DOHH2 (cell line): ENCODE data around the gene KMT2B.
"Not testable (repeated sequence)": the region's sequence is repeated elsewhere in the genome, so short reads cannot be mapped to it uniquely, and the experiment has no call there.

Experiments
- H3F3A ChIP-seq: fragments of 200-600 bp; sonication (generic), shearing (Covaris generic); 2 replicates; pipeline ENCODE4 v1.6.0; 2016; ENCODE audit warnings: antibody characterized with exemption, mild to moderate bottlenecking; ENCODE audit not compliant: control insufficient read depth, insufficient read depth
- H3K27ac ChIP-seq: fragments of 200-600 bp; sonication (generic); 2 replicates; pipeline ENCODE4 v1.5.1; 2014; ENCODE audit warnings: low read depth, mild to moderate bottlenecking, low read length, moderate library complexity
- H3K27me3 ChIP-seq: fragments of 200-600 bp; sonication (generic); 2 replicates; pipeline ENCODE4 v1.6.1; 2014; ENCODE audit warnings: mild to moderate bottlenecking, low read length, mixed read lengths; ENCODE audit not compliant: control insufficient read depth
- H3K36me3 ChIP-seq: fragments of 200-600 bp; sonication (generic); 2 replicates; pipeline ENCODE4 v1.6.1; 2014; ENCODE audit warnings: mild to moderate bottlenecking, low read length, moderate library complexity, mixed read lengths; ENCODE audit not compliant: control insufficient read depth
- H3K4me1 ChIP-seq: fragments of 200-600 bp; sonication (generic); 2 replicates; pipeline ENCODE4 v1.6.1; 2014; ENCODE audit warnings: mild to moderate bottlenecking, low read length, mixed read lengths; ENCODE audit not compliant: control insufficient read depth
- H3K4me2 ChIP-seq: fragments of 200-600 bp; sonication (generic); 2 replicates; pipeline ENCODE4 v1.6.0; 2014; ENCODE audit warnings: mild to moderate bottlenecking, low read length, moderate library complexity
- H3K4me3 ChIP-seq: fragments of 200-600 bp; sonication (generic); 2 replicates; pipeline ENCODE4 v1.5.1; 2014; ENCODE audit warnings: mild to moderate bottlenecking, low read length, mixed read lengths
- H3K79me2 ChIP-seq: fragments of 200-600 bp; sonication (generic); 2 replicates; pipeline ENCODE4 v1.6.1; 2014; ENCODE audit warnings: mild to moderate bottlenecking, low read length, mixed read lengths; ENCODE audit not compliant: control insufficient read depth
- H3K9me2 ChIP-seq: fragments of 200-600 bp; sonication (generic); replicated peaks from 2 replicates; pipeline ENCODE4 v1.6.1; 2014; ENCODE audit warnings: mild to moderate bottlenecking, low read length, mixed read lengths; ENCODE audit not compliant: control insufficient read depth
- H3K9me3 ChIP-seq: fragments of 200-600 bp; sonication (generic); 2 replicates; pipeline ENCODE4 v1.6.1; 2014; ENCODE audit warnings: antibody characterized with exemption, low read length, mixed read lengths; ENCODE audit not compliant: control insufficient read depth, insufficient read depth
- H4K20me1 ChIP-seq: fragments of 200-600 bp; sonication (generic); 2 replicates; pipeline ENCODE4 v1.6.0; 2014; ENCODE audit warnings: low read depth, mild to moderate bottlenecking, antibody characterized with exemption, low read length, moderate library complexity; ENCODE audit not compliant: control insufficient read depth, insufficient read depth
- CTCF ChIP-seq: fragments of 200-600 bp; sonication (generic); IDR thresholded peaks from one replicate; pipeline ENCODE4 v1.5.1; 2014; ENCODE audit warnings: antibody characterized with exemption, mild to moderate bottlenecking, low read depth, low read length; ENCODE audit not compliant: poor library complexity, severe bottlenecking
- EZH2phosphoT487 ChIP-seq: fragments of 200-600 bp; sonication (generic); IDR thresholded peaks from 2 replicates; pipeline ENCODE4 v1.6.1; 2017; ENCODE audit warnings: borderline replicate concordance, mild to moderate bottlenecking, antibody characterized with exemption, low read length, moderate library complexity, mixed read lengths

Gene KMT2B

GRCh38 chr19:35675589-35676140 lies 42.1 kb upstream of the KMT2B start:
- TF ChIP-seq EZH2phosphoT487: no peak
- no peak for TF ChIP-seq CTCF
- H3K9me2 ChIP-seq: no peaks in the 10 kb centered on the region
- no peaks in the 10 kb centered on the region for H3F3A ChIP-seq
- no peaks in the 10 kb centered on the region for H3K4me1 ChIP-seq
- H3K27ac ChIP-seq: no peak overlapping the region
- no peaks in the 10 kb centered on the region for H3K79me2 ChIP-seq
- peaks cover 18% of the 10 kb centered on the region for H3K27me3 ChIP-seq
- H3K4me2 ChIP-seq: no peak overlapping the region
- H3K36me3 ChIP-seq: no peaks in the 10 kb centered on the region
- H3K9me3 ChIP-seq: no peaks in the 10 kb centered on the region
- H4K20me1 ChIP-seq: no peaks in the 10 kb centered on the region
- H3K4me3 ChIP-seq: no peak overlapping the region

GRCh38 chr19:35689836-35690235 lies 28.0 kb upstream of the KMT2B start:
- no peaks in the 10 kb centered on the region for H3F3A ChIP-seq
- no peak for TF ChIP-seq EZH2phosphoT487
- no peak for TF ChIP-seq CTCF
- H3K36me3 ChIP-seq: no peaks in the 10 kb centered on the region
- no peak overlapping the region for H3K4me3 ChIP-seq
- no peak overlapping the region for H3K4me2 ChIP-seq
- no peaks in the 10 kb centered on the region for H3K27me3 ChIP-seq
- no peaks in the 10 kb centered on the region for H3K79me2 ChIP-seq
- H3K27ac ChIP-seq: no peak overlapping the region
- H3K9me2 ChIP-seq: no peaks in the 10 kb centered on the region
- peaks cover 4% of the 10 kb centered on the region; the same call in 1 of the 2 replicates for H3K4me1 ChIP-seq
- peaks cover 3% of the 10 kb centered on the region; the same call in 1 of the 2 replicates for H4K20me1 ChIP-seq
- H3K9me3 ChIP-seq: no peaks in the 10 kb centered on the region

GRCh38 chr19:35691106-35691505 lies 26.7 kb upstream of the KMT2B start:
- H3K36me3 ChIP-seq, H3K27me3 ChIP-seq, H3K9me3 ChIP-seq, H3K4me1 ChIP-seq, H3K27ac ChIP-seq, H3K4me3 ChIP-seq, H3F3A ChIP-seq, H3K9me2 ChIP-seq, H3K4me2 ChIP-seq, H3K79me2 ChIP-seq, H4K20me1 ChIP-seq: not testable (repeated sequence)

- no peaks in the 10 kb centered on the region for H3K79me2 ChIP-seq
- H3K9me2 ChIP-seq: no peaks in the 10 kb centered on the region
- no peaks in the 10 kb centered on the region for H3K36me3 ChIP-seq
- peaks cover 4% of the 10 kb centered on the region; the same call in 1 of the 2 replicates for H3K4me1 ChIP-seq
- H3K27me3 ChIP-seq: 0 out of 2 replicates have a peak, but pooled peaks cover 2% of the 10 kb centered on the region
- H3F3A ChIP-seq: no peaks in the 10 kb centered on the region
- H3K9me3 ChIP-seq: no peaks in the 10 kb centered on the region
- H4K20me1 ChIP-seq: peaks cover 3% of the 10 kb centered on the region; the same call in 1 of the 2 replicates
- H3K4me3 ChIP-seq: no peak overlapping the region
- H3K4me2 ChIP-seq: no peak overlapping the region
- TF ChIP-seq EZH2phosphoT487: no peak
- TF ChIP-seq CTCF: no peak
- H3K27ac ChIP-seq: no peak overlapping the region
Observed at GRCh38 chr19:35692010-35692409, 25.8 kb upstream of the KMT2B start.
